ENCODE data around the gene BMPER.
"Not testable (repeated sequence)": the region's sequence is repeated elsewhere in the genome, so short reads cannot be mapped to it uniquely, and the experiment has no call there.

BMPER gene

GRCh38 chr7:34165466-34165865 is 260.1 kb downstream of the BMPER start:
- no peak for TF ChIP-seq CTCF (IDR thresholded peaks at IDR 0.05; ENCODE audit: insufficient read depth, low read length, missing control alignments)
- CTCF ChIA-PET = interaction anchor here (0.7 to 9.5 kb wide), 19 partner anchors 10 to 922 kb away, joined by 3 to 104 read pairs (median 4); no protein-coding TSS in a partner anchor
- POLR2A ChIA-PET = no interaction called here
- no peak overlapping the region for H3K4me3 ChIP-seq (ENCODE audit: low read depth, low read length)
- DNase-seq (ENCODE audit: low read depth, low spot score) = no peak

DNA sequence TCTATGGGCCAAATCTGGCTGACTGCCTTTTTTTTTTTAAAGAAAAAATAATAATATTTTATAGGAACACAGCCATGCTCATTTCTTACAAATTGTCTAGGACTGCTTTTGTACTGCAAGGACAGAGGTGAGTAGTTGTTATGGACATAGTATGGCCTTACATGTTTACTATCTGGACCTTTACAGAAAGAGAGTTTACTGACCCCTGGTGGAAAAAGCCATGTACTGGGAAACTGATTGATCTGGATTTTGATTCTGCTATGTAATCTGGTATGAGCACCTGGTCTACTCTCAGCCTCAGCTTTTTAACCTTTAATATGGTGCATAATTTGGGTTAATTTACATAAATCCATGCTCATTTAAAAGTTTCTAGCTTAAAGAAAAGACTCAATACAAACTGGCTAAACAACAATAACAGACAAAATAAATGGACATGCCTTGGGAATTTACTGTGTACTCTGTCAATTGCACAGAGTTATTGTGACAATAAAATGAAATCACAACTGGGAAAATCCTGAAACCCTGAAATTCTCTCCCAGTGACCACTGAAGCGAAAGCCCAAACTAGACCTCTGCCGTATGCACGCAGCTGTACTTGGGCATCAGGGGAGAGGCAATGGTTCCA is 260.7 kb downstream of the BMPER start:
- ChIA-PET CTCF (interaction anchor here (0.7 to 9.5 kb wide), 19 partner anchors 10 to 923 kb away, joined by 3 to 104 read pairs (median 5); no protein-coding TSS in a partner anchor), POLR2A (no interaction called here)
- peak; percentile 65 for TF ChIP-seq CTCF (IDR thresholded peaks at IDR 0.05; ENCODE audit: insufficient read depth, low read length, missing control alignments)
- no peak overlapping the region for H3K4me3 ChIP-seq (ENCODE audit: low read depth, low read length)
- DNase-seq (ENCODE audit: low read depth, low spot score) = no peak

- CTCF ChIA-PET = interaction anchor here (1.0 to 4.9 kb wide), 4 partner anchors 11 to 186 kb away, joined by 4 to 43 read pairs (median 12); no protein-coding TSS in a partner anchor
- no peak overlapping the region for H3K4me3 ChIP-seq (ENCODE audit: low read depth, low read length)
- no peak for TF ChIP-seq CTCF (IDR thresholded peaks at IDR 0.05; ENCODE audit: insufficient read depth, low read length, missing control alignments)
- DNase-seq (ENCODE audit: low read depth, low spot score) = no peak
- POLR2A ChIA-PET = no interaction called here
Observed at GRCh38 chr7:34168013-34168412, 262.7 kb downstream of the BMPER start.

GRCh38 chr7:34174688-34175616 is 269.6 kb downstream of the BMPER start:
- DNase-seq (ENCODE audit: low read depth, low spot score); H3K4me3 ChIP-seq (ENCODE audit: low read depth, low read length); POLR2A ChIA-PET: not testable (repeated sequence)
- CTCF ChIA-PET = interaction anchor here (1.6 kb wide), 1 partner anchor 84 kb away, joined by 6 read pairs; no protein-coding TSS in a partner anchor

DNA sequence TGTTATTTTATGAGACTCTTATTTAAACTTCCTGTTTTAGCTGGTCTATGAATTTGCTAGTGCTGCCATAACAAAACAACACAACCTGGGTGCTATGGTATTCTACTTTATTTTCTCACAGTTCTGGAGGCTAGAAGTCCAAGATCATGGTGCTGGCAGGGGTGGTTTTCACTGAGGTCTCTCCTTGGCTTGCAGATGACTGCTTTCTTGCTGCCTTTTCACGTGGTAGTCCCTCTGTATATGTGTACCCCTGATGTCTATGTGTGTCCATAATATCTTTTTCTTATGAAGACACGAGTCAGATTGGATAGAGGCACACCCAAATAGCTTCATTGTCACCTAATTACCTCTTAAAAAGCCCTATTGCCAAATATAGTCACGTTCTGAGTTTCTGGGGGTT is 270.5 kb downstream of the BMPER start:
- no peak overlapping the region for H3K4me3 ChIP-seq (ENCODE audit: low read depth, low read length)
- no peak for DNase-seq (ENCODE audit: low read depth, low spot score)
- ChIA-PET CTCF (interaction anchor here (1.6 kb wide), 1 partner anchor 85 kb away, joined by 6 read pairs; no protein-coding TSS in a partner anchor), POLR2A (no interaction called here)
- no peak for TF ChIP-seq CTCF (IDR thresholded peaks at IDR 0.05; ENCODE audit: insufficient read depth, low read length, missing control alignments)

DNA sequence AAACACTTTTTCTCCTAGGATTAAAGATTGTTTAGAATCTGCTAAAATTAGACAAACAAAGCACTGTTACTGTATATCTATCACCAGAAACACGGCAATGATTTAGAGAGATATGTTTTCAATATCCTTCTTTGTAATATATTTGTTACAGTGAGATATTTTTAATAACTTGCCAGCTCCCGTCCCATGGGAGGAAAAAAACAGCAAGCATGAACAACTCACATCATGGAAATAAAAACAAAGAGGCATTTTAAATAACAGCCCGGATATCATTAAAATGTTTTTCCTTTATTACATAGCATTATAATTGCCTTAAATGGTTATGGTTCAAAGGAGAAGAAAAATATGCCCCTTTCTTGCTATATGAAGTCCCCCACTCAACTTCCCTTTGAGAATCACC is 272.1 kb downstream of the BMPER start:
- POLR2A ChIA-PET = no interaction called here
- CTCF ChIA-PET = no interaction called here
- no peak for DNase-seq (ENCODE audit: low read depth, low spot score)
- no peak for TF ChIP-seq CTCF (IDR thresholded peaks at IDR 0.05; ENCODE audit: insufficient read depth, low read length, missing control alignments)
- no peak overlapping the region for H3K4me3 ChIP-seq (ENCODE audit: low read depth, low read length)

Measured in AG04449 (cell line).